Measurements from ENCODE around the gene MITD1. TPM values are rescaled to one million over a fixed set of nuclear protein-coding genes. Genes with fewer than 3 reads are reported as not detected.

Gene MITD1
- 27.1 to 37.5 TPM (median 28.5 TPM) in 5 replicates for total RNA-seq (2022; extraction: Qiagen RNA extraction; ENCODE audit: low read depth)

GRCh38 chr2:99180755-99181623 lies at the start of gene MITD1, which contains the start of gene MRPL30:
TSS of gene MITD1 (minus strand) at chr2:99181058. CDS start at chr2:99180981, 77 bp downstream.
TSS of gene MRPL30 (plus strand) at chr2:99181184. CDS start at chr2:99186204, 5,020 bp downstream.

GRCh38 chr2:99154643-99155536 lies 26.0 kb downstream of the MITD1 start, which contains the start of the genes LIPT1 and TSGA10:
TSS of gene LIPT1 (plus strand) at chr2:99154967. CDS start at chr2:99161958, 6,991 bp downstream.
TSS of gene TSGA10 (minus strand) at chr2:99154942. CDS start at chr2:99109439, 45,503 bp downstream.

GRCh38 chr2:99141110-99142108 lies 39.4 kb downstream of the MITD1 start, which contains the start of gene C2orf15:
TSS of gene C2orf15 (plus strand) at chr2:99141707. CDS start at chr2:99150559, 8,852 bp downstream.

Other genes starting within 250 kb of the MITD1 start
- 0.49 to 0.89 TPM (median 0.54 TPM) in 5 replicates for gene CRACDL, start 244.8 kb downstream of the MITD1 start, total RNA-seq (2022; extraction: Qiagen RNA extraction; ENCODE audit: low read depth)
- 0.27 to 0.53 TPM (median 0.40 TPM) in 5 replicates for gene C2orf15, start 39.4 kb downstream of the MITD1 start, total RNA-seq (2022; extraction: Qiagen RNA extraction; ENCODE audit: low read depth)
- gene TSGA10, start 26.1 kb downstream of the MITD1 start, total RNA-seq (2022; extraction: Qiagen RNA extraction; ENCODE audit: low read depth), result 2.8 to 6.8 TPM (median 5.1 TPM) in 5 replicates
- gene LIPT1, start 26.1 kb downstream of the MITD1 start, total RNA-seq (2022; extraction: Qiagen RNA extraction; ENCODE audit: low read depth), result 3.6 to 5.5 TPM (median 3.8 TPM) in 5 replicates
- 32.4 to 72.8 TPM (median 34.5 TPM) in 5 replicates for gene MRPL30, start 126 bp upstream of the MITD1 start, total RNA-seq (2022; extraction: Qiagen RNA extraction; ENCODE audit: low read depth)
- gene LYG2, start 74.6 kb upstream of the MITD1 start, total RNA-seq (2022; extraction: Qiagen RNA extraction; ENCODE audit: low read depth), result not detected in 5 replicates
- gene LYG1, start 120.1 kb upstream of the MITD1 start, total RNA-seq (2022; extraction: Qiagen RNA extraction; ENCODE audit: low read depth), result 1.3 to 2.0 TPM (median 1.6 TPM) in 5 replicates
- gene TXNDC9, start 155.3 kb upstream of the MITD1 start, total RNA-seq (2022; extraction: Qiagen RNA extraction; ENCODE audit: low read depth), result 37.2 to 50.7 TPM (median 39.1 TPM) in 5 replicates
- 56.9 to 83.3 TPM (median 64.4 TPM) in 5 replicates for gene EIF5B, start 156.3 kb upstream of the MITD1 start, total RNA-seq (2022; extraction: Qiagen RNA extraction; ENCODE audit: low read depth)